Activated naive CD8-positive, alpha-beta T cell treated with anti-CD3 and anti-CD28 coated beads, Interleukin-2, amount 50 U/mL, for 16 hours (primary cell): Measurements from ENCODE around the gene NPFFR1.
"Not testable (repeated sequence)": the region's sequence is repeated elsewhere in the genome, so short reads cannot be mapped to it uniquely, and the experiment has no call there.

Experiments used
- DNase-seq: peaks from one replicate; pipeline ENCODE4 v3.0.0-alpha.2; 2020; ENCODE audit warnings: low read depth, low spot score

The NPFFR1 gene

GRCh38 chr10:70285476-70285831 is 1.6 kb upstream of the NPFFR1 start:
- DNase-seq: no peak

GRCh38 chr10:70284542-70285475 is 1.0 kb upstream of the NPFFR1 start:
- DNase-seq: no peak

GRCh38 chr10:70283071-70283444 is 746 bp downstream of the NPFFR1 start:
- DNase-seq: no peak

GRCh38 chr10:70281609-70282008 is 2.2 kb downstream of the NPFFR1 start:
- DNase-seq: no peak

DNA sequence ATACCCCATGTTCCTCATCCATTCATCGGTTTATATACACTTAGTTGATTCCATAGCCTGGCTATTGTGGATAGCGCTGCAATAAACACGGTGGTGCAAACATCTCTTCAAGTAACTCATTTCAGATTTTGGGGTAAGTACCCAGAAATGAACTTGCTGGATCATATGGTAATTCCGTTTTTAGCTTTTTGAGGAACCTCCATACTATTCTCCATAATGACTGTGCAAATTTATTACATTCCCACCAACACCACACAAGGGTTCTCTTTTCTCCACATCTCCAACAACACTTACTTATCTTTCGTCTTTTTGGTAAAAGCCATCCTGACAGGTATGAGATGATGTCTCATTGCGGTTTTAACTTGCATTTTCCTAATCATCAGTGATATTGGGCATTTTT is 3.7 kb downstream of the NPFFR1 start:
- DNase-seq: no peak

DNA sequence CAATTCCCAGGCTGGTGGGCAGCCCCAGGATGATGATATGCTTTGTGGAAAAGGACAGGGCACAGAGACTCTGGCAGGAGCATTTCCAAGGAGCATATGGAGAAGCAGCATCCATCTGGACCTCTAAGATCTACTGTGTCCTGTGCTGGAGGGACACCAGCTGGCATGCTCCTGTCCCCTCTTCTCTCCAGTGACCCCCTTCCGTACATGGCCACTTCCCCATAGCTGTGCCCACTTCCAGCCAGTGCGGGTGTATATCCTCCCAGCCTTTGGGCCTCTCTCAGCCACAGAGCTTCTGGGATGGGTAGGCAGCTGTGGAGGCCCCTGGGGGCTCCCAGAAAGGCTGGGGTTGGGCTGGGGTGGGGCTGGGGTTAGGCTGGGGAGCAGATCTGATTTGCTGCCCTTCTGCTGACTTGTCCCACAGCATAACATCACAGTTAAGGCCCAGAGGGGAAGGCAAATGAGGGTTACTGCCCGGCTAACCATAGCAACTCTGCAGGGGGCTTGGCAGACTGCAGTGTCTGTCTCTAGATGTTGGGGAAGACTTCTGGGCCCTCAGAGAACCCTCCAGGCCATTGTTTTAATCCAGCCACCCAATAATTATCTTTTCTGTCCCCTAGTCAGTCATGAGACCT is 6.3 kb downstream of the NPFFR1 start:
- DNase-seq: no peak

GRCh38 chr10:70274643-70275042 is 9.2 kb downstream of the NPFFR1 start:
- no peak for DNase-seq

GRCh38 chr10:70272925-70273316 is 10.9 kb downstream of the NPFFR1 start:
- DNase-seq: no peak

DNA sequence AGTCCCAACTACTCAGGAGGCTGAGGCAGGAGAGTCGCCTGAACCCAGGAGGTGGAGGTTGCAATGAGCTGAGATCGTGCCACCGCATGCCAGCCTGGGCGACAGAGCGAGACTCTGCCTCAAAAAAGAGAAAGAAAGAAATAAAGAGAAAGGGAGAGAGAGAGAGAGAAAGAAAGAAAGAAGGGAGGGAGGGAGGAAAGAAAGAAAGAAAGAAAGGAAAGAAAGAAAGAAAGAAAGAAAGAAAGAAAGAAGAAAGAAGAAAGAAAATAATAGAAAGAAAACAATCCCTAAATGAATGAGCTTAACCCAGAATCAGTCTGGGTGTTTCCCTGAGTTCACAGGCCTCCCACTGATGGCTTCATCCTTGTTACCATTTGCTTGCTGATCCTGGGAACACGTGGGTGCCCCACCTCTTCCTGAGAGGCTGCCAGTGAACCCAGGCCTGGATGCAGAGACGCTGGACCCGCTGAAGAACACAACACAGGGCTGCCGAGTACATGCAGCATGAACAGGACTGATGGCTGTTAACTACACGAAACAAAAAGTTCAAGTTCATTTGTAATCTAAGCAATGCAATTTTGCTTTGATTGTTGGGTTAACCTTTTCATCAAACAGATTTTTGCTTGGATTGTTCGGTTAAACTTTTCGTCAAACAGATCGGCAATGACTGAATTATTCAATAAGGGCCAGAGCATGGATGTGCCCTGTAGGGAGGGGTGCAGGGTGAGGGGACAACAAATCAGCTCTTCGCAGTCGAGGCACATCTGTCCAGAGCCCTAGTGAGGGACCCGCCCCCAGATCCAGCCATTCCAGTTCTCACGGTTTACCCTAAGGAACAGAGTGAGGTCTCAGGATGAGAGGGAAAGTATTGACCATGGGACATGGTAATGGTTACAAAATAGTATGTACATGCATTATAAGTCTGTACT is 11.5 kb downstream of the NPFFR1 start:
- DNase-seq: no peak

GRCh38 chr10:70270952-70271351 is 12.9 kb downstream of the NPFFR1 start:
- DNase-seq: no peak

GRCh38 chr10:70269741-70270140 is 14.1 kb downstream of the NPFFR1 start:
- no peak for DNase-seq

DNA sequence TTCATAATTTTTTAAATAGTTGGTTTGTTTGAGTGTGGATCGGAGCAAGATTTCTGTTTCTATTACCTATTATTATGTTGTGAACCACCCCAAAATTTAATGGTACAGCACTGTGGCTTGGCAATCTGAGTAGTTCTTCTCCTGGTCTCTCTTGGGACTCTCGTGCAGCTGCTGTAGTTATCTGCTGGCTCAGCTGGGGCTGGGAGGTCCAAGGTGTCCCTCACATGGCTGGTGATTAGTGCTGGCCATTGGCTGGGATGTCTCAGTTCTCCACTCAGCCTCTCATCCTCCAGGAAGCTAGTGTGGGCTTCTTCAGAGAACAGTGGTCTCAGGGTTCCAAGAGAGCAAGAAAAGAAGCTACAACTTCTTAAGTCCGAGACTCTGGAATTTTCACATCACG is 15.4 kb downstream of the NPFFR1 start:
- no peak for DNase-seq

DNA sequence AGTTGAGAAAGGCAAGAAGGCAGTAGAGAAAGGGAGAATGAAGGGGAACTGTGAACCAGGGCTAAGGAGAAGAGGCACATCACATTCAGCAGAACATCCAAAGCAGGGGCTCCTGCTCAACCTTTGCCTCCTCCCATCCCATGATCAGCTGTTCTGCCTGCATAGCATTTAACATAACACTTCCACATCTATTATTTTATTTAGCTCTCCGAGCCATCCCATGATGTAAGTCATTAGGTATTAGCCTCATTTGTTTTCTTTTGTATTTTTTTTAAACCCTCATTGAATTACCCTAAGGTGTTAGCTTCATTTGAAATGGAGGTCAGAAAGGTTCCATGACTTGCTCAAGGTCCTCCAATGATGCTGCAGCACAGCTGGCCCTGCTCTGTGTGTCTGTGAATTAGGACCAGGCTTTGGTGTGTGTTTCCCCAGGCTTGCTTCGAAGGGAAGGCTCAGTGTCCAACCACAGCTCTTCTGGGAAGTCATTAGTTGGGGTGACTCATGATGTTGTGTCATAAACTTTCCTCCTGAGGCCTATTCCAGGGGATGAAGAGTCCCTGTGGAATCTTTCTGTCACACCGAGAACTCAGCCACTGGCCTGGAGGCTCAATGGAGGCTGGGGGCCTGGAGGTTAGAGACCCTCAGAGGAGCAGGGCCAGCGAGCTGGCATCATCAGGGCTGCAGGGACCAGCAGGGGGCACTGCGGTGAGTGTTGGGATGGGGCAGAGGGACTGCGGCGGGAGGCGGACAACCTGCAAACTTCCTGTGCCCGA is 16.5 kb downstream of the NPFFR1 start:
- DNase-seq: no peak

- no peak for DNase-seq
Observed at GRCh38 chr10:70266701-70267100, 17.1 kb downstream of the NPFFR1 start.

GRCh38 chr10:70266056-70266455 is 17.7 kb downstream of the NPFFR1 start:
- DNase-seq: no peak

GRCh38 chr10:70265032-70265689 is 18.6 kb downstream of the NPFFR1 start:
- DNase-seq: no peak

DNA sequence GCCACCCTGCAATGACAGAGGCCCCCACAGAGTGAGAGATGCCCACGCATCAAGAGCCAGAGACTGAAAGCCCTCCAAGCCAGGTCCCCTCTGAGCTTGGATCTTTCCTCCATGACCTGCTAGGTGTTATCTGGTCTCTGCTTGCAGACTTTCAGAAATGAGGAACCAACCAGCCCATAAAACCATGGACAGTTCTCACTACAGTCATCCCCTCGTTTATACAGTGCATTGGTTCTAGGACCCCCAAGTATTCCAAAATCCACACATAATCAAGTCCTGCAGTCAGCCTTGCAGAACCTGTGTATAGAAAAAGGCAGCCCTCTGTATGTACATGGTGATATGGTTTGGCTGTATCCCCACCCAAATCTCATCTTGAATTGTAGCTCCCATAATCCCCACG is 23.1 kb downstream of the NPFFR1 start:
- no peak for DNase-seq

DNA sequence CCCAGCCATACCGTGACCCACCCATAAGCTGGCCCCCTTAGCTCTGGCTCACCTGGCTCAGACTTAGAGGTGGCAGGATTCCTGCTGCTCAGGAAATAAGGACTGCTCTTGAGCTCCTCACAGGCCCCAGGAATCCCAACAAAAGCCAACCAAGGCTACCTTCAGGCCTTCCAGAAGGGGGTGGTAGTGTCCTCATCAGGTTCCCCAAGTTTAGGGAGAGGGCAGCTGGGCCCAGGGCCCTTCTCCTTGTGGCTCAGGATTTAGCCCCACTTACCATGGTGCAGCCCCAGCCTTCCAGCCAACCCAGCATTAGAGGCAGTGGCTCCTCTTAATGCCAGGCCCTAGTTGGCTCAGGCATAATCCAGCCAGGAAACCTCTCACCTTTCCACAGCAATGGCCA is 23.5 kb downstream of the NPFFR1 start:
- DNase-seq: no peak

DNA sequence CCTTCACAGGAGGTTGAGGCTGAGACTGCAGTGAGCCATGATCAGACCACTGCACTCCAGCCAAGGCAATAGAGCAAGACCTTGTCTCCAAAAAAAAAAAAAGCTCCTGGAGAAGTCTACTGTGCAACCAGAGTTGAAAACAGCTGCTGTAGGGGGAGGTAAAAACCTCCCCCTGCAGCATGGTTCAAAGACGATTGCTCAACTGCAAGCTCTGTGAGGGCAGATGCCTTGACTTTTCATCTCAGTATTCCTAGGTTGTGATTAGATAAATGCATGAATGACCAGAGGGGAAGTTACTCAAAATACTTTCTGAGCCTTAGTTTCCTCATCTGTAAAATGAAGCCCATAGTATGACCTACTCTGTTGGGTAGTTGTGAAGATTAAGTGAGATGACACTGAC is 25.6 kb downstream of the NPFFR1 start:
- no peak for DNase-seq

DNA sequence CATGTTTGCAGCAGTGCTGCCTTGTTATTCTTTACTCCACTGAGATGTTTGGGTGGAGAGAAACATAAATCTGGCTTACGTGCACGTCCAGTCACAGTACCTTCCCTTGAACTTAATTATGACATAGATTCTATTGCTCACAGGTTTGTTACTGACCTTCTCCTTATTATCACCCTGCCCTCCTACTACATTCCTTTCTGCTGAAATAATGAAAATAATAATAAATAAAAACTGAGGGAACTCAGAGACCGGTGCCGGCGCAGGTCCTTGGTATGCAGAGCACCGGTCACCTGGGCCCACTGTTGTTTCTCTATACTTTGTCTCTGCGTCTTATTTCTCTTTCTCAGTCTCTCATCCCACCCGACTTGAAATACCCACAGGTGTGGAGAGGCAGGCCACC is 26.0 kb downstream of the NPFFR1 start:
- not testable (repeated sequence) for DNase-seq

DNA sequence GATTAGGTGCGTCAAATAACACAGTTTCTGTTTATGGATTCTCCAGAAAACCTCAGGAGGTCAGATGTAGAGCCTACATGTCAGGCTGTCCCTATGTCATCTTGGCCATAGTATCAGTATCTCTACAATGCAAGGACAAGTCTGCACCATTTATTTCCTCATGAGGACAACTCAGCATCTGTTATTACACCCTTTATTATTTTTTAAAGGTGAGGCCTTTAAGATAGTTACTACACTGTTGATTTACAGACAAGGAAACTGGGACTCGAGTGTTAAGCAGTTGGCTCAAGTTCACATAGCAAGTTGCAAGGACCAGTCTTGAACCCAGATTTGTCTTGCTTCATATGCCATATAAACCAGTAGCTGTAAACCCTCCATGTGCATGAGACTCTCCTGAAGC is 27.3 kb downstream of the NPFFR1 start:
- no peak for DNase-seq
